ENCODE results near the gene DLG4. TPM values are rescaled to one million over a fixed set of nuclear protein-coding genes. Genes with fewer than 3 reads are reported as not detected.
A peak's percentile ranks its signal among the peaks of the same experiment; 100 is the strongest.

The DLG4 gene
- total RNA-seq, 2 donors from 2014 or later = 20.8 to 21.2 TPM

GRCh38 chr17:7219229-7219811 is 316 bp downstream of the DLG4 start:
- intact Hi-C loops (cut with DNase I) = no loop called here
- no peak for DNase-seq (ENCODE audit: low spot score)

DNA sequence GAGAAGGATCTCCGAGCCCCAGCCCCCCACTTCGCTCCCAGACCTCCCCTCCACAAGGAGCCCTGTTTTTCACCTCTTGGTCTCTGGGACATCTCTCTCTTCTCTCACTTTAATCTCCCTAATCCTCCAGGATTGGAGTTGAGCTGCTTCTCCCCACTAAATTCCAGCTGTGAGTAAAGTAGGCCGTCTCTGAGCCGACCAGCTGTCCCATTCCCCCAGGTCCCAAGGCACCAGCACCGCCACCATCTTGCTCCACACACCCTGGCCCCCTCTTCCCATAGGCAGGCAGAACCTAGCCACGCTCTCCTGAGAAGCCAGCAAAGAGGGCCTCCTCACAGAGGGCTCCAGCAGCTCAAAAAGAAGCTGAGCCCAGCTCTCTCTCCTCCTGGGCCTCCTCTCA is 878 bp downstream of the DLG4 start:
- DNase-seq (ENCODE audit: low spot score) = no peak
- intact Hi-C loops (cut with DNase I) = no loop called here

DNA sequence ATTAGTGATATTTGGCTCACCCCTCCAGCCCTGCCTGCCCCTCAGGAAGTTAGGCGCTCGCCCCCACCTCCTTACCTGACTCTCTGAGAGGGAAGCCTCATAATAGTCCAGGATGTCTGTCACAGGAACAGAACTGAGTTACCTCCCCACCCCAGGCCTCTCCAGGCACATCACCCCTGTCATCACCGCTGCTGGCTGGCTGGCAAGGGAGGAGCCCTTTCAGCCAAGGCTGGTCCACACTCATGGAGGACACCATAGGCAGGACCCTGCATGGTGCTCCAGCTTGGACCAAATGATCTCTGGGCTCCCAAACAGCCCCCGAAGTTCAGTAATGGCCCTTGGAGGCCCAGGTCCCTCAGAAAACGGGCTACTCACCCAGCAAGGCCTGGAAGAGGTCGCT is 1.5 kb downstream of the DLG4 start:
- intact Hi-C loops (cut with DNase I) = no loop called here
- DNase-seq (ENCODE audit: low spot score) = no peak

DNA sequence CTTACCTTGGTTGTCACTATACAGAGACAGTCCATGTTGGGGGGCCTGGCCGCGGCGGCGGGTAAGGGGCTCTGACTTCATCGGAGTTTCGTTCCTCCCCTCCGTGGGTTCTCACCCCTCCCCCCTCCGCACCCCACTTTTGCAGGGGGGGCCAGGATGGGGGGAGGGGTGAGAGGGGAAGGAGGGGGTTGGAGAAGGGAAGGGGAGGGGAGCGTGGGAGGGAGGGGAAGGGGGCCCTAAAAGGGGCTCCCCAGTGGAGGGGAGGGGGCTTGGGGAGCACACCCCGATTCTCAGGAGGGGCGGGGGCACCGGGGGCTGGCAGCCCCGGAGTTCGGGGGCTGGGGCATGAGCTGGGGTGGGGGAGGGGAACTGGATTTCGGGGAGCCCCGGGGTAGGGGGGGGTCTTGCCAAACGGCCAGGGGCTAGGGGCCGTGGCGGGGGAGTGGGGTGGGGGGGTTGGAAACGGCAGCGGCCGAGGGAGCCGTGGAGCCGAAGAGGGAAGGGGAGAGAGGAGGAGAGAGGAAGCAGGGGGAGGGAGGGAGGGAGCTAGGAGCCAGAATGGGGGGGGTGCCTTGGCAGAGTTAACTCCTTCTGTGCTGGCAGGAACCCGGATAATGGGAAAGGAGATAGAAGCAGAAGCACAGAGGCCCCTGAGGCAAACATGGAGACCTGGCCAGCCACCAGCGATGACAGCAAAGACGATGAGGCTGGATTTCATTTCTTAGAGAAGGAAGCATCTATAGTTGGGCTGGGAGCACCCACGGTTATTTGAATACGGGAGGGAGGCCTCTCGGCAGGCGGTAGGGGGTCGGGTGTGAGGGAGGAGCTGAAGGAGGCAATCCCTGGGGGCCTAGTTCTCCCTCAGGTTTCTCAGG is 2.3 kb downstream of the DLG4 start:
- intact Hi-C loops (cut with DNase I) = no loop called here
- no peak for DNase-seq (ENCODE audit: low spot score)

DNA sequence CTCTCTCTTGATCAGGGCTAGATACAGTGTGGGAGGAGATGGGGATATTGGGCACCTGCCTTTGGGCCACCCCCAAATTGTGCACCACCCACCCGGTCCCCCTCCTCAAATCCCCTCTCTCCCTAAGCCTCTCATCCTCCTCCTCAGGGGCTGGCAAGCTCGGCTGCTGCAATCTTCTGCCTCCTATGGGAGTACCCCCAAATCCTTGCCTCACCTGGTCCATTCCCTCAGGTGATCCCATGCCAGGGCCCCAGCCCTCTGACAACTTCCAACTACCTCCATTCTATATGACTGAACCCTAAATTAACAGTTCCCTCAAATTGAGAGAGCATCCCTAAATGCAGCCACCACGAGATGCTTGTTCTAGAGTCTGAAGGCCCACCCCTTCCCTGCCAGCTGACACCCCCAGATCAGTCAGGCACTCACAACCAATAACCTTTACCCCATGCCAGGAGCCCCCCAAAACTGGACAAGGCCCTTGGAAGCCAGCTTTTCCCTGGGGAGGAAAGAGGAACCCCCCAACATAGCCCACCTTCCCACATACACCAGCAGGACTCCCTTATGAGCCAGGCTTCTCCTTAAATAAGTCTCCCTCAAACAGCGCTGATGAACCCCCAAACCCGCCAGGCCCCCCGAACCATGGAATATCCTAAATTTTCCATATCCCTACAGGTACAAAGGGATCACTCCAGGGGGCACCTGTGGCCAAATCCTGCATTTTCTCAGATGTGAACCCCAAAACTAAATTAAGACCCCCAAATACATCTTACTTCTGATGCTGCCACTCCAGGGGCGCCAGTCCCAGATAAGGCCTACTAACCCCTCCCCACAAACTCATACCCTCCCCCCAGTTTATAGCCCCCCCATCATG is 3.2 kb downstream of the DLG4 start:
- no peak for DNase-seq (ENCODE audit: low spot score)
- intact Hi-C loops (cut with DNase I) = no loop called here

GRCh38 chr17:7215652-7216180 is 3.9 kb downstream of the DLG4 start:
- intact Hi-C loops (cut with DNase I) = no loop called here
- DNase-seq (ENCODE audit: low spot score) = no peak

GRCh38 chr17:7215136-7215638 is 4.4 kb downstream of the DLG4 start:
- intact Hi-C loops (cut with DNase I) = no loop called here
- DNase-seq (ENCODE audit: low spot score) = peak; percentile 73

DNA sequence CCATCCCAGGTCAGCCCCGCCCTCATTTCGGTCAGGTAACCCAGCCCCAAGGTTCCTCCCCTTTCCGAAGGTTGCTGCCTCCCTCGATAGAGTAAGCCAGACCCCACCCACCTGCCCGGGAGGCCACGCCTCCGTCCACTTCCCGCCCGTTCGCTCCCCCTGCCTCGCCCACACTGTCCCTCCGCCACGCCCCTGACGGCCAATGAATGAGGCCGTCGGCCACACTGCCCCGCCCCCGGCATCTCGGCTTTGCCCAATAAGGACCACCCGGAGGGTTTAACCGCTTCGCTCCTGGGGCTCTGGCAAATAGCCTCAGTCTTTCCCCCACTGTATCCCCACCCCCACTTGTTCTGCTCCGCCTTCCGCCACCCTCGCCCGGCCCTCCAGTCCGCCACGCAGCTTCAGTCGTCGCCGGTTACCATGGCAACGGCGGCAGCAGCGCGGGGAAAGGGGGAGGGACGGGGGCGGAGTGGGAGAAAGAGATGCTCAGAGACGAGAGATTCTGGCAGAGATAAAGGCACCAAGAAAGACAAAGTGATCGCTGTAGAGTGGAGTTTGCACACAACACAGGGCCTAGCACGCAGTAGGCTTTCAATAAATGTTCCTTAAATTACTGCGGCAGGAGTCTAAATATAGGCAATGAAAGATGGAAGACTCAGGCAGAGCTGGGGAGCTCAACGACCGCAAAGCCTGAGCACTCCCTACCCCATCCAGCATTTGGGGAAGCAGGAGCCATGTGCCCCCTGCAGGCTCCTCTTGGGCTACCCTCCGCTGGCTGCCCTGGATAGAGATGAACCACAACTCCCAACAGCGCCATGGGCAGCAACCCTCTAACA is 5.1 kb downstream of the DLG4 start:
- DNase-seq (ENCODE audit: low spot score) = peak; percentile 100
- intact Hi-C loops (cut with DNase I) = no loop called here

DNA sequence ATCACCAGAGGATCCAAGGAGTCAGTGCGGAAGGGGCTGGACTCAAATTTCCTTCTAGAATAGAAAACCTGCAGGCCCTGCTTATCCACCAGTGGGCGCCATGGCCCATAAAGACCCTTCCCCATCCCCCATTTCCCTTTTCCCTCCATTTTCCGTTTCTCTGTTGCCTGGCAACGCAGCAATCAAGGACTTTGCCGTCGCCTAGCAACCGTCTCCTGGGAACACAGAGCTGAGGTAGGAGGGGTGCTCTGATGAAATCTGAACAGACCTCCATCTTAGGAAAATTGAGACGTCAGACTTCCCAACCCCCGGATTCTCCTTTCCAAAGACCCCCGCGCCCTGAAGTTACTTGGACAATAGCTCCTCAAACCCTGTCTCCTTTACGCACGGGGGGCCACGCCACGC is 5.7 kb downstream of the DLG4 start:
- intact Hi-C loops (cut with DNase I) = no loop called here

GRCh38 chr17:7211491-7212273 is 8.0 kb downstream of the DLG4 start:
- intact Hi-C loops (cut with DNase I) = no loop called here
- DNase-seq (ENCODE audit: low spot score) = no peak

More for the DNA sequence above, 5.7 kb downstream of the DLG4 start:
- peak; percentile 93 for DNase-seq (ENCODE audit: low spot score)

GRCh38 chr17:7208754-7209460 is 10.7 kb downstream of the DLG4 start:
- intact Hi-C loops (cut with DNase I) = no loop called here
- no peak for DNase-seq (ENCODE audit: low spot score)

DNA sequence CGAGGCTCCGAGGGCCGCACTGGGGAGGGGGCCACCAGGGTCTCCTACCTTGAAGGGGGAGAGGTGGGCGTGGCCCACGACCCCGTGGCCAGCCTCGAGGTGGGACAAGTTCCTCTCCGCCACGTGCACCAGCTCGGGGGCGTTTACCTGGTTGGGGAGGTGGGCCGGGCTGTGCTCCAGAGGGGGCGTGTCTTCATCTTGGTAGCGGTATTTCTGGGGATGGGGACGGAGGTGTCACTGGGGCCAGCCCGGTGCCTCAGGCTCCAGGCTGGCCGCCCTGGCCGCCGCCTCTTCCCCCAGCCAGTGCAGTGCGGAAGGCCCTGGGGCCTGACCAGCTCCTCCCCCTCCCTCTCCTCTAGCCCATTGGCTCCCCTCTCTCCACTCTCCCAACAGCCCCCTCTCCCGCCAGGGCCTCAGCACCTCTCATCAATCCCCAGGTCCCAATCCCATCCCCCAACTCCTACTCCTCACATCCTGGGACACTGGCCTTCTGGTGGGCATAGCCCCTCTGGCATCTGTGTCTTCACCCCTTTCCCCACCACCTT is 11.5 kb downstream of the DLG4 start:
- intact Hi-C loops (cut with DNase I) = no loop called here
- no peak for DNase-seq (ENCODE audit: low spot score)

- DNase-seq (ENCODE audit: low spot score) = no peak
- intact Hi-C loops (cut with DNase I) = no loop called here
Measured at GRCh38 chr17:7207120-7208001, 12.3 kb downstream of the DLG4 start.

GRCh38 chr17:7205561-7205960 is 14.1 kb downstream of the DLG4 start:
- no peak for DNase-seq (ENCODE audit: low spot score)
- intact Hi-C loops (cut with DNase I) = no loop called here

DNA sequence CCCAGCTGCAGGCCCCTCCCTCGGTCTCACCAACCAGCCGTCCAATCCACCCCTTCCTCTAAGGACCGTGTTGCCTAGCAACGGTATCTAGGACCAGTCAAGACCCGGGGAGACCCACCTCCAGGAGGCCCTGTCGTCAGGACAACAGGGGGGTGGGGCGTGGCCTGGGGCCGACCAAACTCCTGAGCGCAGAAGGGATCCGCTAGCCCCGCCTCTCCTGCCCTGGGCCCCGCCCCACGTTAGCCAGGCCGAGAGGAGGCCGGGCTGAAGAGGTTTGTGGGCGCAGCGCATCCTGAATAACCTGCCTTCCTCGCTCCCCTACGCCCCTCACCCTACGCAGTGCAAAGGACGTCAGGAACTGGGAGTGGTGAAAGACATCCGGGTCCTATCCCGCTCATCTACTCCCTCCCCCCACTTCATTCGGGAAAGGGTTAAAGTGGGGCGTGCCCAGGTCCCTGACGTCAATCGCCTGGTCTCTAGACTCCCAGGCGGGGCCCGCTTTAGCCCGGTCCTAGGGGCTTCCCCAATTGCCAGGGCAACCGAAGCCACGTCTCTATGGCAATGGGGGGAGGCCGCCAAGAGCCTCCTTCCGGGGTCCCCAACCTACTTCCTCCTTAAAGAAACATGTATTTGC is 14.7 kb downstream of the DLG4 start:
- peak; percentile 95 for DNase-seq (ENCODE audit: low spot score)
- intact Hi-C loops (cut with DNase I) = no loop called here

- DNase-seq (ENCODE audit: low spot score) = no peak
- intact Hi-C loops (cut with DNase I) = no loop called here
Measured at GRCh38 chr17:7204336-7204735, 15.3 kb downstream of the DLG4 start.

Data from posterior vena cava (tissue), 2 donors.